SU-DHL-6 (cell line): ENCODE results near the gene TRPV5.

Source experiments
- H2AFZ ChIP-seq: fragments of 200-600 bp; sonication (generic); 2 replicates; pipeline ENCODE4 v1.6.1; 2014; ENCODE audit warnings: low read depth, mild to moderate bottlenecking, moderate library complexity, mixed read lengths, antibody characterized with exemption, low read length; ENCODE audit not compliant: severe bottlenecking
- H3F3A ChIP-seq: fragments of 200-600 bp; shearing (Covaris generic); 2 replicates; pipeline ENCODE4 v1.6.0; 2016; ENCODE audit warnings: antibody characterized with exemption, mild to moderate bottlenecking; ENCODE audit not compliant: insufficient read depth
- H3K27ac ChIP-seq: fragments of 200-600 bp; sonication (generic); 2 replicates; pipeline ENCODE4 v1.5.1; 2016; ENCODE audit warnings: low read depth, mild to moderate bottlenecking, low read length, moderate library complexity, mixed read lengths
- H3K27me3 ChIP-seq: fragments of 200-600 bp; sonication (generic), shearing (Covaris generic); 2 replicates; pipeline ENCODE4 v1.6.0; 2014; ENCODE audit warnings: mild to moderate bottlenecking, low read length
- H3K36me3 ChIP-seq: fragments of 200-600 bp; sonication (generic); 2 replicates; pipeline ENCODE4 v1.6.1; 2014; ENCODE audit warnings: mild to moderate bottlenecking, low read length, mixed read lengths
- H3K4me2 ChIP-seq: fragments of 300-600, 200-600 bp; shearing (Covaris generic), sonication (generic); 2 replicates; pipeline ENCODE4 v1.6.0; 2014; ENCODE audit warnings: low read length, low read depth, mild to moderate bottlenecking; ENCODE audit not compliant: poor library complexity, severe bottlenecking
- H3K4me3 ChIP-seq: fragments of 200-600 bp; sonication (generic); 2 replicates; pipeline ENCODE4 v1.5.1; 2014; ENCODE audit warnings: antibody characterized with exemption, low read length, mild to moderate bottlenecking, mixed read lengths; ENCODE audit not compliant: insufficient read depth, poor library complexity, severe bottlenecking
- H3K79me2 ChIP-seq: fragments of 200-600 bp; sonication (generic); 2 replicates; pipeline ENCODE4 v1.6.1; 2014; ENCODE audit warnings: mild to moderate bottlenecking, low read length, moderate library complexity; ENCODE audit not compliant: insufficient read depth
- H3K9ac ChIP-seq: fragments of 200-600 bp; sonication (generic); 2 replicates; pipeline ENCODE4 v1.7.0; 2014; ENCODE audit warnings: mild to moderate bottlenecking, low read length
- H3K9me2 ChIP-seq: fragments of 200-600 bp; sonication (generic); replicated peaks from 2 replicates; pipeline ENCODE4 v1.6.1; 2014; ENCODE audit warnings: low read length; ENCODE audit not compliant: insufficient read depth
- H3K9me3 ChIP-seq: fragments of 200-600 bp; sonication (generic); 2 replicates; pipeline ENCODE4 v1.6.1; 2014; ENCODE audit warnings: low read length, mixed read lengths; ENCODE audit not compliant: insufficient read depth
- H4K20me1 ChIP-seq: fragments of 200-600 bp; sonication (generic); 2 replicates; pipeline ENCODE4 v1.6.1; 2014; ENCODE audit warnings: low read depth, mild to moderate bottlenecking, antibody characterized with exemption, low read length, moderate library complexity, mixed read lengths
- EZH2phosphoT487 ChIP-seq: fragments of 200-600 bp; sonication (generic), shearing (Covaris generic); conservative IDR thresholded peaks from 2 replicates; pipeline ENCODE4 v1.6.1; 2018; ENCODE audit warnings: mild to moderate bottlenecking, antibody characterized with exemption, low read length, moderate library complexity, mixed read lengths
- TF ChIP-seq, protein P1 (sequence below): fragments of 200-600 bp; sonication (generic); IDR thresholded peaks from one replicate; pipeline ENCODE4 v1.5.1; 2017; ENCODE audit warnings: antibody characterized with exemption, mild to moderate bottlenecking, low read length, moderate library complexity; ENCODE audit not compliant: insufficient read depth, poor library complexity, severe bottlenecking

TRPV5 gene

DNA sequence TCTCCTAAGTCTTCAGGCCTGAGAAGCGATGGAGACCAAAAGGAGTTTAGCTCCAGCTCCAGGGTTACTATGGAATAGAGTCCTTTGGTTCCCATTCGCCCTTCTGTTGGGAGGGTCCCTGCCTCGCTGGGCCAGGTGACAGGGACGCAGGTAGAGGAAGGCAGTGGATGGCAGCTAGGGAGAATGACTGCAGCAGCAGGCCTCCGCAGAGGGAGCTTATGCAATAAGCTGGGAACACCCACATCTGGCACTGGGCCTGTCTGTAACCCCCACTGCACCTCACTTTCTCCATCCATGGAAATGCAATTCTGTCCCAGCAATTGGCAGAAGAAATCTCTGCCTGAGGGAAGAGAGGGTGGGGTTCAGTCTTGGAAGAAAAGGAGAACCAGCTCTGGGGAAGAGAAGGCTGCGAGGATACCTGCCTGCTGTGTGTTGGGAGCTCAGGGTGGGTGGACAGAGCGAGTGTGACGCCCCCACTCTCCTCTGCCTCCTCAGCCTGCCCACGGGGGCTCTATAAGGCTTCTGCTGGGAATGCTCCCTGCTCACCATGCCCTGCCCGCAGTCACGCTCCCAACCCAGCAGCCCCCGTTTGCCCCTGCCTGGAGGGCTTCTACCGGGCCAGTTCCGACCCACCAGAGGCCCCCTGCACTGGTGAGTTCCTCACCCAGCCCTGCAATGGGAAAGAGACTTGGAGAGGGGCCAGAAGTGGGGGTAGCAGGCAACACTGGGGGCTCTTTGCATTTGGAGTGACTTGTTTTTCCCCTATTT, 68.4 kb downstream of the TRPV5 start:
- Histone ChIP-seq H3K27ac (no peak overlapping the region), H3K9me3 (no peaks in the 10 kb centered on the region), H3K9me2 (no peaks in the 10 kb centered on the region), H3K36me3 (no peaks in the 10 kb centered on the region), H3K4me2 (no peak overlapping the region), H3K79me2 (no peaks in the 10 kb centered on the region), H3F3A (no peaks in the 10 kb centered on the region), H3K9ac (no peak overlapping the region), H3K27me3 (no peaks in the 10 kb centered on the region), H4K20me1 (no peaks in the 10 kb centered on the region), H2AFZ (no peak overlapping the region), H3K4me3 (no peak overlapping the region)
- TF ChIP-seq, protein P1, sequence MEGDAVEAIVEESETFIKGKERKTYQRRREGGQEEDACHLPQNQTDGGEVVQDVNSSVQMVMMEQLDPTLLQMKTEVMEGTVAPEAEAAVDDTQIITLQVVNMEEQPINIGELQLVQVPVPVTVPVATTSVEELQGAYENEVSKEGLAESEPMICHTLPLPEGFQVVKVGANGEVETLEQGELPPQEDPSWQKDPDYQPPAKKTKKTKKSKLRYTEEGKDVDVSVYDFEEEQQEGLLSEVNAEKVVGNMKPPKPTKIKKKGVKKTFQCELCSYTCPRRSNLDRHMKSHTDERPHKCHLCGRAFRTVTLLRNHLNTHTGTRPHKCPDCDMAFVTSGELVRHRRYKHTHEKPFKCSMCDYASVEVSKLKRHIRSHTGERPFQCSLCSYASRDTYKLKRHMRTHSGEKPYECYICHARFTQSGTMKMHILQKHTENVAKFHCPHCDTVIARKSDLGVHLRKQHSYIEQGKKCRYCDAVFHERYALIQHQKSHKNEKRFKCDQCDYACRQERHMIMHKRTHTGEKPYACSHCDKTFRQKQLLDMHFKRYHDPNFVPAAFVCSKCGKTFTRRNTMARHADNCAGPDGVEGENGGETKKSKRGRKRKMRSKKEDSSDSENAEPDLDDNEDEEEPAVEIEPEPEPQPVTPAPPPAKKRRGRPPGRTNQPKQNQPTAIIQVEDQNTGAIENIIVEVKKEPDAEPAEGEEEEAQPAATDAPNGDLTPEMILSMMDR, result no peak
- no peak for TF ChIP-seq EZH2phosphoT487

DNA sequence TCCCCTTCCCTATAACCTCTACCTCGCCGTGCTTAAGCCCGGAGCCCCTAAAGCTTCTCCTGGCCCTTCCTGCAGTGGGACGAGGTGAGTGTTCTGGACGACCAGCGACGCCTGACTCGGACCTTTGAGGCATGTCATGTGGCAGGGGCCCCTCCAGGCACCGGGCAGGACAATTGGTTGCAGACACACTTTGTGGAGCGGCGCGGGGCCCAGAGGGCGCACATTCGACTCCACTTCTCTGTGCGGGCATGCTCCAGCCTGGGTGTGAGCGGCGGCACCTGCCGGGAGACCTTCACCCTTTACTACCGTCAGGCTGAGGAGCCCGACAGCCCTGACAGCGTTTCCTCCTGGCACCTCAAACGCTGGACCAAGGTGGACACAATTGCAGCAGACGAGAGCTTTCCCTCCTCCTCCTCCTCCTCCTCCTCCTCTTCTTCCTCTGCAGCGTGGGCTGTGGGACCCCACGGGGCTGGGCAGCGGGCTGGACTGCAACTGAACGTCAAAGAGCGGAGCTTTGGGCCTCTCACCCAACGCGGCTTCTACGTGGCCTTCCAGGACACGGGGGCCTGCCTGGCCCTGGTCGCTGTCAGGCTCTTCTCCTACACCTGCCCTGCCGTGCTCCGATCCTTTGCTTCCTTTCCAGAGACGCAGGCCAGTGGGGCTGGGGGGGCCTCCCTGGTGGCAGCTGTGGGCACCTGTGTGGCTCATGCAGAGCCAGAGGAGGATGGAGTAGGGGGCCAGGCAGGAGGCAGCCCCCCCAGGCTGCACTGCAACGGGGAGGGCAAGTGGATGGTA, 69.5 kb downstream of the TRPV5 start:
- no peak overlapping the region for H3K4me2 ChIP-seq
- H3K4me3 ChIP-seq, result no peak overlapping the region
- H3K36me3 ChIP-seq, result no peaks in the 10 kb centered on the region
- H3K9me3 ChIP-seq, result no peaks in the 10 kb centered on the region
- no peaks in the 10 kb centered on the region for H4K20me1 ChIP-seq
- no peak overlapping the region for H2AFZ ChIP-seq
- no peak overlapping the region for H3K27ac ChIP-seq
- no peak for TF ChIP-seq EZH2phosphoT487
- TF ChIP-seq, protein P1, result no peak
- no peaks in the 10 kb centered on the region for H3K27me3 ChIP-seq
- H3K9ac ChIP-seq, result no peak overlapping the region
- H3F3A ChIP-seq, result no peaks in the 10 kb centered on the region
- no peaks in the 10 kb centered on the region for H3K79me2 ChIP-seq
- H3K9me2 ChIP-seq, result no peaks in the 10 kb centered on the region

DNA sequence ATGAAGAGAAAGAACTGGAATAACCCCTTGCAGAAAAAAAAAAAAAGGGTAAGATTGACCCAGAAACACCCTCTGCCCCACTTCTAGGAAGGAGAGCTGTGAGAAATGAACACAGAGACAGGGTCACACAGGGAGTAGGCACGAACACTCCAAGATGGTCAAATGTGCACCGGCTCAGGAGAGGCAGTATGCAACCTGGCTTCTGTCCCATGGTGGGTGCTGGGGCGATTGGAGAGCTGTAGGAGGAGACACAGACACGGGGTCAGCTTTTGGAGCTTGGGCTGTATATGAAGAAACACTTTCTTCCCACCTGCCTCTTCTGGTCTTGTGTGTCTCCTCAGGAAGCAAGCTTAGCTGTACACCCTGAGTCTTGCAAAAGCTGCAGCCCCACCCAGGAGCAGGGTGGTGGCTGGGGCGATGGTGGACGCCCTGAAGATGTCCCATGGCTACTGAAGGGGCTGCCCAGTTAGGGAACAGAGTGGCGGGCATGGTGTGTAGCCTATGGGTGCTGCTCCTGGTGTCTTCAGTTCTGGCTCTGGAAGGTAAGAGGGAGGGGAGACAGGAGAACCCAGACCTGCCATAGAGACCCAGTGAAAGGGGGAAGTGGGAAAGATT, 70.7 kb downstream of the TRPV5 start:
- no peak overlapping the region for H2AFZ ChIP-seq
- H3K4me2 ChIP-seq, result no peak overlapping the region
- H4K20me1 ChIP-seq, result no peaks in the 10 kb centered on the region
- no peaks in the 10 kb centered on the region for H3K36me3 ChIP-seq
- no peaks in the 10 kb centered on the region for H3K9me2 ChIP-seq
- H3K79me2 ChIP-seq, result no peaks in the 10 kb centered on the region
- H3K9ac ChIP-seq, result no peak overlapping the region
- no peaks in the 10 kb centered on the region for H3K9me3 ChIP-seq
- H3K27ac ChIP-seq, result no peak overlapping the region
- H3F3A ChIP-seq, result no peaks in the 10 kb centered on the region
- no peak overlapping the region for H3K4me3 ChIP-seq
- TF ChIP-seq EZH2phosphoT487, result no peak
- TF ChIP-seq, protein P1, result no peak
- H3K27me3 ChIP-seq, result no peaks in the 10 kb centered on the region
